Stomach (tissue), 4 donors: ENCODE results near the gene PPP2R2C.

ENCODE experiments used
- EP300 ChIP-seq: sonication (generic); formaldehyde crosslinking; IDR thresholded peaks from one replicate; pipeline ENCODE4 v1.6.1; 2017; ENCODE audit warnings: antibody characterized with exemption
- POLR2A ChIP-seq, 4 donors: fragments of 450-650 bp; IDR thresholded peaks; one replicate each; pipeline ENCODE4 v1.6.1; 2016; ENCODE audit warnings: antibody characterized with exemption in 4 of 4, control low read depth in 2 of 4, mild to moderate bottlenecking in 1 of 4, moderate library complexity in 1 of 4
- TF ChIP-seq, protein P1 (sequence below), 7 experiments: fragments of 450-650 bp in 4 of 7; fragments of 200-600 bp in 3 of 7; sonication (generic) in 3 of 7; IDR thresholded peaks; one replicate each; pipeline ENCODE4 v1.5.1; 2016 to 2019; ENCODE audit warnings: antibody characterized with exemption in 7 of 7, control low read depth in 2 of 7, mild to moderate bottlenecking in 1 of 7

GRCh38 chr4:6454112-6454910 is 18.1 kb downstream of the PPP2R2C start:
- TF ChIP-seq, protein P1, sequence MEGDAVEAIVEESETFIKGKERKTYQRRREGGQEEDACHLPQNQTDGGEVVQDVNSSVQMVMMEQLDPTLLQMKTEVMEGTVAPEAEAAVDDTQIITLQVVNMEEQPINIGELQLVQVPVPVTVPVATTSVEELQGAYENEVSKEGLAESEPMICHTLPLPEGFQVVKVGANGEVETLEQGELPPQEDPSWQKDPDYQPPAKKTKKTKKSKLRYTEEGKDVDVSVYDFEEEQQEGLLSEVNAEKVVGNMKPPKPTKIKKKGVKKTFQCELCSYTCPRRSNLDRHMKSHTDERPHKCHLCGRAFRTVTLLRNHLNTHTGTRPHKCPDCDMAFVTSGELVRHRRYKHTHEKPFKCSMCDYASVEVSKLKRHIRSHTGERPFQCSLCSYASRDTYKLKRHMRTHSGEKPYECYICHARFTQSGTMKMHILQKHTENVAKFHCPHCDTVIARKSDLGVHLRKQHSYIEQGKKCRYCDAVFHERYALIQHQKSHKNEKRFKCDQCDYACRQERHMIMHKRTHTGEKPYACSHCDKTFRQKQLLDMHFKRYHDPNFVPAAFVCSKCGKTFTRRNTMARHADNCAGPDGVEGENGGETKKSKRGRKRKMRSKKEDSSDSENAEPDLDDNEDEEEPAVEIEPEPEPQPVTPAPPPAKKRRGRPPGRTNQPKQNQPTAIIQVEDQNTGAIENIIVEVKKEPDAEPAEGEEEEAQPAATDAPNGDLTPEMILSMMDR (IDR thresholded peaks at IDR 0.05), result no peak
- TF ChIP-seq EP300 (no peak), POLR2A (IDR thresholded peaks at IDR 0.05) (no peak)
